Naive thymus-derived CD4-positive, alpha-beta T cell (primary cell): ENCODE results near the gene ATOSA. TPM values are rescaled to one million over a fixed set of nuclear protein-coding genes. Genes with fewer than 3 reads are reported as not detected.

Experiments
- ATAC-seq: fragments of 150-1000 bp; cut with Tn5 transposase; 2 replicates; pipeline ENCODE4 v1.10.0; 2021; ENCODE audit warnings: mild to moderate bottlenecking, moderate library complexity
- CTCF ChIA-PET: fragments of 350-600 bp; sonication (Branson Sonifier 250); formaldehyde crosslinking; loops from one replicate; lab custom pipeline; 2021; ENCODE audit warnings: antibody characterized with exemption; lab: Charles Lee
- POLR2A ChIA-PET: fragments of 350-600 bp; sonication (Branson Sonifier 250); formaldehyde crosslinking; loops from one replicate; lab custom pipeline; 2021; ENCODE audit warnings: antibody characterized with exemption, inconsistent platforms; lab: Charles Lee
- DNase-seq, 9 donors: peaks; one replicate each; pipeline versions ENCODE4 v3.0.0 to v3.0.0-alpha.2; 2020 to 2022; ENCODE audit warnings: mixed read lengths in 1 of 9
- H3K27ac ChIP-seq: one replicate; pipeline ENCODE4 v1.7.0; 2013; ENCODE audit warnings: mild to moderate bottlenecking, low read depth, low read length, moderate library complexity
- H3K27me3 ChIP-seq, 2 donors: one replicate each; pipeline ENCODE4 v1.7.0; 2013; ENCODE audit warnings: low read length in 2 of 2, mild to moderate bottlenecking in 2 of 2, moderate library complexity in 2 of 2; ENCODE audit not compliant: control insufficient read depth in 2 of 2, insufficient read depth in 2 of 2
- H3K36me3 ChIP-seq, 3 experiments: 1 replicate in 2 of 3; 2 replicates in 1 of 3; pipeline ENCODE4 v1.7.0; 2013; ENCODE audit warnings: low read length in 3 of 3, mild to moderate bottlenecking in 3 of 3, moderate library complexity in 1 of 3; ENCODE audit not compliant: insufficient read depth in 3 of 3, control insufficient read depth in 2 of 3
- H3K4me1 ChIP-seq, 2 donors: one replicate each; pipeline ENCODE4 v1.7.0; 2013; ENCODE audit warnings: low read length in 2 of 2, mild to moderate bottlenecking in 2 of 2, moderate library complexity in 1 of 2; ENCODE audit not compliant: control insufficient read depth in 2 of 2, insufficient read depth in 2 of 2
- H3K4me3 ChIP-seq: 2 replicates; pipeline ENCODE4 v1.7.0; 2013; ENCODE audit warnings: mild to moderate bottlenecking, low read length
- H3K9me3 ChIP-seq, 3 experiments: 1 replicate in 2 of 3; 2 replicates in 1 of 3; pipeline ENCODE4 v1.7.0; 2013; ENCODE audit warnings: low read length in 3 of 3; ENCODE audit not compliant: control insufficient read depth in 2 of 3
- H3K27ac Mint-ChIP-seq, 9 donors: one replicate each; pipeline ENCODE4 v1.8.0; 2020 to 2022; ENCODE audit warnings: mixed read lengths in 9 of 9, mild to moderate bottlenecking in 8 of 9, moderate library complexity in 5 of 9, inconsistent platforms in 2 of 9
- H3K27me3 Mint-ChIP-seq, 5 donors: one replicate each; pipeline ENCODE4 v1.8.0; 2021 to 2022; ENCODE audit warnings: mixed read lengths in 5 of 5, mild to moderate bottlenecking in 1 of 5
- H3K36me3 Mint-ChIP-seq, 5 donors: one replicate each; pipeline ENCODE4 v1.8.0; 2020 to 2022; ENCODE audit warnings: mixed read lengths in 5 of 5, mild to moderate bottlenecking in 3 of 5, inconsistent platforms in 1 of 5
- H3K4me1 Mint-ChIP-seq, 7 donors: one replicate each; pipeline ENCODE4 v1.8.0; 2020 to 2022; ENCODE audit warnings: mixed read lengths in 7 of 7, mild to moderate bottlenecking in 3 of 7, inconsistent platforms in 1 of 7
- H3K4me3 Mint-ChIP-seq, 10 donors: one replicate each; pipeline ENCODE4 v1.8.0; 2020 to 2022; ENCODE audit warnings: mild to moderate bottlenecking in 10 of 10, mixed read lengths in 10 of 10, moderate library complexity in 6 of 10, inconsistent platforms in 2 of 10
- H3K9me3 Mint-ChIP-seq, 11 donors: one replicate each; pipeline ENCODE4 v1.8.0; 2020 to 2022; ENCODE audit warnings: mixed read lengths in 11 of 11, mild to moderate bottlenecking in 4 of 11, inconsistent platforms in 1 of 11, moderate library complexity in 1 of 11
- intact Hi-C, 2 donors: fragments of 100-400 bp; cut with micrococcal nuclease; formaldehyde crosslinking; loops; one replicate each; pipeline ENCODE4 v1.15.1; 2023
- polyA plus RNA-seq, 2 donors: library from polyadenylated mRNA; unstranded; fragments of 300-500 nt; fragmentation: Illumina TruSeq; gene quantifications; one replicate each; pipeline ENCODE4 v1.2.3, GENCODE V29; 2021
- total RNA-seq, 6 experiments: library from RNA in 5 of 6; stranded (reverse) in 5 of 6; gene quantifications; 1 replicate in 5 of 6; 2 replicates in 1 of 6; pipeline ENCODE4 v1.2.3 and lab custom pipeline; 2021 to 2026

ATOSA gene
- total and polyA plus RNA-seq, 7 experiments from 2014 or later, result 8.3 to 117 (median 87.8) TPM

DNA sequence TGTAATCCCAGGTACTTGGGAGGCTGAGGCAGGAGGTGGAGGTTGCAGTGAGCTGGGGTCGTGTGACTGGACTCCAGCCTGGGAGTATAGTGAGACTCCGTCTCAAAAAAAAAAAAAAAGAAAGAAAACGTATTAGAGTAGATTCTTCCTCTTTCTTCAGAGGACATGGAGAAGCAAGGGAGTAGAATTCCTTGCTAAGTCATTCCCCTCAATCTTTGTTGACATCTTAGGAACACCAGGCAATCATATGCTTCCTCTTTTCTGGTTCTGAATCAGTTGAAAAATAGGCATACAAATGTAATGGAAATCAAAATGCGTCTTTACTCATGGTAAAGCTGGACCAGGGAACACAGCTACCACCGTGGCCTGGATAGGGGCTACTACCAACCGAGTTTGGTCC is 38.3 kb upstream of the ATOSA start:
- ATAC-seq, result no peak
- H3K36me3 ChIP-seq, result no peaks in the 10 kb centered on the region
- Mint-ChIP-seq H3K4me1 (peaks cover 0 to 1% (median 0%) of the 10 kb centered on the region in 7 donors), H3K9me3 (no peaks in the 10 kb centered on the region), H3K27me3 (peaks cover 0 to 13% (median 0%) of the 10 kb centered on the region in 5 donors), H3K36me3 (no peaks in the 10 kb centered on the region), H3K4me3 (no peak overlapping the region), H3K27ac (no peak overlapping the region)
- no peak overlapping the region for H3K27ac ChIP-seq
- no peaks in the 10 kb centered on the region for H3K27me3 ChIP-seq
- H3K4me1 ChIP-seq, result no peaks in the 10 kb centered on the region
- no peak for DNase-seq
- H3K9me3 ChIP-seq, result no peaks in the 10 kb centered on the region
- H3K4me3 ChIP-seq, result no peak overlapping the region
- intact Hi-C loops, result no loop called here
- ChIA-PET POLR2A (no interaction called here), CTCF (interaction anchor here (0.8 kb wide), 1 partner anchor 35 kb away, joined by 3 read pairs; no protein-coding TSS in a partner anchor)

DNA sequence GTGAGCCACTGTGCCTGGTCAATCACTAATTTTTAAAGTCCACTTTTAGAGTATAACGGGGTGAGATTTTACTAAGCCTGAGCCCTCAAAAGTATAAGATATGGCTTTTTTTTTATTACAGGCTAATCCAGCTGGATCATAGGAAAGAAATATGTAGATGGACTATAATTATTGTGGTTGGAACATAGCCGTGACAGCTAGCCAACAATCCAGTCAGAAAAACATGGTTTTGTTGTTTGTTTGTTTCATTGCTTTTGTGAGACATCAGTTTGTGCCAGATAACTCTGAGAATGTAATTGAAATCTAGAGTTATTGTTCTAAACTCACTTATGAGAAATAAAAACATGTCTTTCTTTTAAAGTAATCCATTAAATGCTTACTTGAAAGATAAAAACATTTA is 37.3 kb upstream of the ATOSA start:
- Mint-ChIP-seq H3K27me3 (peaks cover 0 to 13% (median 0%) of the 10 kb centered on the region in 5 donors), H3K4me3 (no peak overlapping the region), H3K27ac (no peak overlapping the region), H3K9me3 (no peaks in the 10 kb centered on the region), H3K4me1 (peaks cover 0 to 1% (median 0%) of the 10 kb centered on the region in 7 donors), H3K36me3 (no peaks in the 10 kb centered on the region)
- Histone ChIP-seq H3K4me1 (no peaks in the 10 kb centered on the region), H3K4me3 (no peak overlapping the region), H3K36me3 (no peaks in the 10 kb centered on the region), H3K27me3 (no peaks in the 10 kb centered on the region), H3K9me3 (no peaks in the 10 kb centered on the region), H3K27ac (no peak overlapping the region)
- ATAC-seq, result no peak
- CTCF ChIA-PET, result no interaction called here
- intact Hi-C loops, result no loop called here
- no peak for DNase-seq
- POLR2A ChIA-PET, result no interaction called here

GRCh38 chr15:52715411-52715810 is 36.2 kb upstream of the ATOSA start:
- Histone ChIP-seq H3K27ac (no peak overlapping the region), H3K9me3 (no peaks in the 10 kb centered on the region), H3K36me3 (no peaks in the 10 kb centered on the region), H3K4me3 (no peak overlapping the region), H3K27me3 (no peaks in the 10 kb centered on the region), H3K4me1 (no peaks in the 10 kb centered on the region)
- H3K4me1 Mint-ChIP-seq, result peaks cover 0 to 1% (median 0%) of the 10 kb centered on the region in 7 donors
- peaks cover 0 to 3% (median 0%) of the 10 kb centered on the region in 11 donors for H3K9me3 Mint-ChIP-seq
- H3K27me3 Mint-ChIP-seq, result peaks cover 0 to 10% (median 0%) of the 10 kb centered on the region in 5 donors
- H3K27ac Mint-ChIP-seq, result no peak overlapping the region
- CTCF ChIA-PET, result no interaction called here
- no peak for DNase-seq
- no peak for ATAC-seq
- no peaks in the 10 kb centered on the region for H3K36me3 Mint-ChIP-seq
- intact Hi-C loops, result no loop called here
- POLR2A ChIA-PET, result no interaction called here
- no peak overlapping the region for H3K4me3 Mint-ChIP-seq

- CTCF ChIA-PET, result no interaction called here
- Mint-ChIP-seq H3K27me3 (peaks cover 0 to 8% (median 0%) of the 10 kb centered on the region in 5 donors), H3K36me3 (no peaks in the 10 kb centered on the region), H3K4me1 (peaks cover 0 to 4% (median 0%) of the 10 kb centered on the region in 7 donors), H3K4me3 (no peak overlapping the region), H3K27ac (no peak overlapping the region), H3K9me3 (peaks cover 0 to 3% (median 0%) of the 10 kb centered on the region in 11 donors)
- H3K27me3 ChIP-seq, result no peaks in the 10 kb centered on the region
- ATAC-seq (no peak), DNase-seq (no peak)
- no peak overlapping the region for H3K27ac ChIP-seq
- H3K36me3 ChIP-seq, result no peaks in the 10 kb centered on the region
- POLR2A ChIA-PET, result no interaction called here
- no peaks in the 10 kb centered on the region for H3K4me1 ChIP-seq
- H3K4me3 ChIP-seq, result no peak overlapping the region
- no peaks in the 10 kb centered on the region for H3K9me3 ChIP-seq
- intact Hi-C loops, result no loop called here
These were observed 35.8 kb upstream of the ATOSA start for GRCh38 chr15:52714968-52715367.

DNA sequence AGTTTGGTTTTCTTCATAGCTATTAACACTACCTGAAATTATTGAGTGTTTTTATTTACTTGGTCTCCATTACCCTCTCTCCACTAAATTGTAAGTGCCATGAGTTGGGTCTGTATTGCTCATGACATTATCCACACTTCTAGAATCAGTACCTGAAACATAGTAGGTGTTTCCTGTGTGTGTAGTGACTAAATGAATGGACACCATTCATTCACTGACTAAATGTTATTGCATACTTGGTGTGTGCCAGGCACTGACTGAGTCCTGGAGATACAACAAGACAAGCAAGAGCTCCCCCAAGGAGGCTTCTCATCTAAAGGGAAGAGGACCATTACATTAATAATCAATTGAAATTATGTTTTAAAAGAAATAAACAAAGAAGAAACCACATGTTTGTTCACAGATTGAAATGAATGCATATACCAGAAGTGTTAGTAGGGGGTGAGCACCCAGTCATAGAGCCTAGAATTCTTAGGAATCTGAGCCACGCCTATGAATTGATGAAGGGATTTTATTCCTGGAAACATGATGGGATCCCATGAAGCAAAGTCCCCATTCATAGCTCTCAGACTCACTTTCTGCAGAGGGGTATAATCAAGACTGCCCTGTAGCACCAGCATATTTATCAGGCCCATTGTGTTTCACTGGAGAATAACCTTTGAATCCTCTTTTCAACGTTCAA is 31.7 kb upstream of the ATOSA start:
- CTCF ChIA-PET, result interaction anchor here (0.9 kb wide), 1 partner anchor 21 kb away, joined by 4 read pairs; no protein-coding TSS in a partner anchor
- peaks cover 0 to 4% (median 0%) of the 10 kb centered on the region in 7 donors for H3K4me1 Mint-ChIP-seq
- no peaks in the 10 kb centered on the region for H3K36me3 Mint-ChIP-seq
- Histone ChIP-seq H3K9me3 (no peaks in the 10 kb centered on the region), H3K27ac (no peak overlapping the region), H3K36me3 (no peaks in the 10 kb centered on the region), H3K4me1 (no peaks in the 10 kb centered on the region), H3K27me3 (no peaks in the 10 kb centered on the region), H3K4me3 (no peak overlapping the region)
- DNase-seq (no peak), ATAC-seq (no peak)
- POLR2A ChIA-PET, result interaction anchor here (0.9 to 1.5 kb wide), 2 partner anchors 8 to 32 kb away, joined by 3 to 4 read pairs; partner anchors contain the start of gene ATOSA
- H3K9me3 Mint-ChIP-seq, result peaks cover 0 to 3% (median 0%) of the 10 kb centered on the region in 11 donors
- peaks cover 0 to 21% (median 0%) of the 10 kb centered on the region in 5 donors for H3K27me3 Mint-ChIP-seq
- intact Hi-C loops, result no loop called here
- no peak overlapping the region for H3K27ac Mint-ChIP-seq
- no peak overlapping the region for H3K4me3 Mint-ChIP-seq

DNA sequence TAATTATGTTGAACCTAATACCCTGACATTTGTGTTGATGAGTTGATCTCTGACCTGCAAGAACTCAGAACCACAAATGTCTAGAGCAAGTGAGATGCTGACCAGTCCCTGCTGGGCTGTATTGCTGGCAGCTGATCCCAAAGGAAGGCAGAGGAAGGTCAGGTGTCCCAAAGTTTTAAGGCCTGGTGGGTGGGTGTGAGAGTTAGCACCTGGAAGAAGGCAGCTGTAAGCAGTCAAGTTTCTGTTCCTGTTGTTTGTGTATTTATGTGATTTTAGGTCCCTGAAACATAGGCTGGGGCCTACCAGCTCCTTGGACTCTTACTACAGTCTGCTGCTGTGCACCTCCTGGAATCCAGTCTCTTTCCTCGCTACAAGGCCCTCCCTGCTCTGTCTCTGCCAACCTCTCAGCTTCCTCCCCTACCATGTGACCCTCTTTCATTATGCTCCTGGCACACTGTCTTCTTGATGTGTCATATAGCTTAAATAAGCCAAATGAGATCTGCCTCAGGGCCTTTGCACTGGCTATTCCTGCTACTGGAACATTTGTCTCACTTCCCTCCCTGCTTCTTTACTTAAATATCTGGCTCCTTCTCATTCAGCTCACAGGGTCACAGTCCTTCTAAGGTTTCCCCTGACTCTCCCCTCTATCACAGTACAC is 31.0 kb upstream of the ATOSA start:
- Mint-ChIP-seq H3K36me3 (no peaks in the 10 kb centered on the region), H3K4me3 (no peak overlapping the region), H3K4me1 (peaks cover 0 to 4% (median 0%) of the 10 kb centered on the region in 7 donors), H3K9me3 (peaks cover 0 to 3% (median 0%) of the 10 kb centered on the region in 11 donors), H3K27me3 (peaks cover 0 to 19% (median 0%) of the 10 kb centered on the region in 5 donors), H3K27ac (no peak overlapping the region)
- peak; percentile 10 for ATAC-seq
- POLR2A ChIA-PET, result interaction anchor here (0.9 to 1.5 kb wide), 2 partner anchors 9 to 31 kb away, joined by 3 to 4 read pairs; partner anchors contain the start of gene ATOSA
- Histone ChIP-seq H3K27ac (no peak overlapping the region), H3K27me3 (no peaks in the 10 kb centered on the region), H3K36me3 (no peaks in the 10 kb centered on the region), H3K4me1 (no peaks in the 10 kb centered on the region), H3K4me3 (no peak overlapping the region), H3K9me3 (no peaks in the 10 kb centered on the region)
- CTCF ChIA-PET, result interaction anchor here (0.9 kb wide), 1 partner anchor 21 kb away, joined by 4 read pairs; no protein-coding TSS in a partner anchor
- intact Hi-C loops, result no loop called here
- no peak for DNase-seq
